ENCODE data around the gene QRFP.
"Not testable (repeated sequence)": the region's sequence is repeated elsewhere in the genome, so short reads cannot be mapped to it uniquely, and the experiment has no call there.

QRFP gene

GRCh38 chr9:130914417-130915095, 17.9 kb upstream of the QRFP start:
- TF ChIP-seq CTCF (conservative IDR thresholded peaks at IDR 0.05): no peak

GRCh38 chr9:130913599-130914416, 17.2 kb upstream of the QRFP start:
- TF ChIP-seq CTCF (conservative IDR thresholded peaks at IDR 0.05): no peak
- no peak overlapping the region for H3K27ac ChIP-seq

More at GRCh38 chr9:130914417-130915095, 17.9 kb upstream of the QRFP start:
- no peak overlapping the region for H3K27ac ChIP-seq

- no peak overlapping the region for H3K27ac ChIP-seq
- TF ChIP-seq CTCF (conservative IDR thresholded peaks at IDR 0.05): no peak
Observed at GRCh38 chr9:130912932-130913598, 16.5 kb upstream of the QRFP start.

- H3K27ac ChIP-seq: no peak overlapping the region
- TF ChIP-seq CTCF (conservative IDR thresholded peaks at IDR 0.05): no peak
Observed at GRCh38 chr9:130911254-130912049, 14.8 kb upstream of the QRFP start.

- H3K27ac ChIP-seq: not testable (repeated sequence)
Observed at GRCh38 chr9:130910670-130911069, 14.1 kb upstream of the QRFP start.

- not testable (repeated sequence) for H3K27ac ChIP-seq
Observed at GRCh38 chr9:130910041-130910440, 13.4 kb upstream of the QRFP start.

- TF ChIP-seq CTCF (conservative IDR thresholded peaks at IDR 0.05): no peak
- no peak overlapping the region for H3K27ac ChIP-seq
Observed at GRCh38 chr9:130908878-130909355, 12.3 kb upstream of the QRFP start.
